GM13977 (cell line): ENCODE results near the gene GIMD1.
A peak's percentile ranks its signal among the peaks of the same experiment; 100 is the strongest.

Experiments used
- DNase-seq: peaks from one replicate; pipeline ENCODE4 v3.0.0; 2012; ENCODE audit warnings: low spot score
- in situ Hi-C: fragments of 300-500 bp; cut with MboI; formaldehyde crosslinking; loops from one replicate; pipeline ENCODE4 v1.12.0; 2022; ENCODE audit warnings: low sequenced_read_pairs, low pct_unique_long_range_greater_than_20kb, mixed read lengths, inconsistent platforms; ENCODE audit not compliant: unreplicated experiment
- TF ChIP-seq, protein P1 (sequence below): IDR thresholded peaks from 2 replicates; pipeline ENCODE4 v1.5.1; 2012; ENCODE audit warnings: mild to moderate bottlenecking, control low read depth; ENCODE audit not compliant: insufficient read depth; ENCODE audit errors: extremely low read depth, missing control alignments

GIMD1 gene

DNA sequence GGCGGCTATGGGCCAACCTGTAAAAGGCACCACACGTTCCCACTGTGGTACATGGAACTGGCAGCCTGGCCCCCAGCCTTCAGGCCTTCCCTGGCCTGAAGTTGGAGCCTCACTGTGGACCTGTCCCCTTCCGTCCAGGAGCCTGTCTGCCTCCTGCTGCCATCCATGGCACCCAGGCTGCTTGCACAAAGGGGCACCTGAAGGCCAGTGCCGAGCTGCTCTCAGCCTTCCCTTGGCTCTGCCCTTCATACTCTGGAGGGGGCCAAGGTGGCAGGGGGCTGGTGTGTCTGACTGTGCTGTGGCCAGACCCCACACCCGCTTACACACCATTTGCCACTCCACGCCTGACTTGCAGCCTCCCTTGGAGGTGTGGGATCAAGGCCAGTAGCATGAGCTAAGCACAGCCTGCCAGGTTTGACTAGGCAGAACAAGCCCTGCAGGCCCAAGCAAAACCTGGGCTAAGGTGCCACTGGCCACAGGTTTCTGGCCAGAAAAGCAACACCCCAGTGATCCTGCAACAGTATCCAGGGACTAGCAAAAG is 17.3 kb upstream of the GIMD1 start:
- TF ChIP-seq, protein P1, sequence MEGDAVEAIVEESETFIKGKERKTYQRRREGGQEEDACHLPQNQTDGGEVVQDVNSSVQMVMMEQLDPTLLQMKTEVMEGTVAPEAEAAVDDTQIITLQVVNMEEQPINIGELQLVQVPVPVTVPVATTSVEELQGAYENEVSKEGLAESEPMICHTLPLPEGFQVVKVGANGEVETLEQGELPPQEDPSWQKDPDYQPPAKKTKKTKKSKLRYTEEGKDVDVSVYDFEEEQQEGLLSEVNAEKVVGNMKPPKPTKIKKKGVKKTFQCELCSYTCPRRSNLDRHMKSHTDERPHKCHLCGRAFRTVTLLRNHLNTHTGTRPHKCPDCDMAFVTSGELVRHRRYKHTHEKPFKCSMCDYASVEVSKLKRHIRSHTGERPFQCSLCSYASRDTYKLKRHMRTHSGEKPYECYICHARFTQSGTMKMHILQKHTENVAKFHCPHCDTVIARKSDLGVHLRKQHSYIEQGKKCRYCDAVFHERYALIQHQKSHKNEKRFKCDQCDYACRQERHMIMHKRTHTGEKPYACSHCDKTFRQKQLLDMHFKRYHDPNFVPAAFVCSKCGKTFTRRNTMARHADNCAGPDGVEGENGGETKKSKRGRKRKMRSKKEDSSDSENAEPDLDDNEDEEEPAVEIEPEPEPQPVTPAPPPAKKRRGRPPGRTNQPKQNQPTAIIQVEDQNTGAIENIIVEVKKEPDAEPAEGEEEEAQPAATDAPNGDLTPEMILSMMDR, result no peak
- no peak for DNase-seq
- in situ Hi-C loops, result no loop called here

DNA sequence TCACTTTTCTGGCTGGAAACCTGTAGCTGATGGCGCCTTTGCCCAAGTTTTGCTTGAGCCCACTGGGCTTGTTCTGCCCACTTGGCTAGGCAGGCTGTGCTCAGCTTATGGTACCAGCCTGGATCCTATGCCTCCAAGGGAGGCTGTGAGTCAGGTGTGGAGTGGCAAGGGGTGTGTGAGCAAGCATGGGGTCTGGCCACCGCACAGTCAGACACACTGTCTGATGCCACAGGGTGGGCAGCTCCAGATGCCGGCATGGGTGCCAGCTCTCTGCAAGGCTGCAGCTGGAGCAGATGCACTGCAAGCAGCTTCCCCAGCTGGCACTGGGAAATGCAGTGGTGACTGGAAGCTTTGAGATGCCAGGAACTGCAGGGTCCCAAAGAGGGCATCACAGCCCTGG is 16.3 kb upstream of the GIMD1 start:
- DNase-seq, result no peak
- in situ Hi-C loops, result no loop called here
- TF ChIP-seq, protein P1, result no peak

DNA sequence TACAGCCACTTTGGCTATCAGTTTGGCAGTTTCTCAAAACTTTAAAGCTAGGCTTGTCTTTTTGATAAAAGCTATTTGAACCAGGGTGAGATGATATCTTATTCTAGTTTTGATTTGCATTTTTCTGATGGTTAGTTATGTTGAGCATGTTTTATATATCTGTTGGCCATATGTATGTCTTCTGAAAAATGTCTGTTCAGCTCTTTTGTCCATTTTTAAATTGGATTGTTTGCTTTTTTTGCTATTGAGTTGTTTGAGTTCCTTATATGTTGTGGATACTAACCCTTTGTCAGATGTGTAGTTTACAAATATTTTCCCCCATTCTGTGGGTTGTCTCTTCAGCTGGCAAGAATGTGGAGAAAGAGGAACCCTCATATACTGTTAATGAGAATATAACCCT is 11.6 kb upstream of the GIMD1 start:
- TF ChIP-seq, protein P1, result no peak
- in situ Hi-C loops, result no loop called here
- no peak for DNase-seq

DNA sequence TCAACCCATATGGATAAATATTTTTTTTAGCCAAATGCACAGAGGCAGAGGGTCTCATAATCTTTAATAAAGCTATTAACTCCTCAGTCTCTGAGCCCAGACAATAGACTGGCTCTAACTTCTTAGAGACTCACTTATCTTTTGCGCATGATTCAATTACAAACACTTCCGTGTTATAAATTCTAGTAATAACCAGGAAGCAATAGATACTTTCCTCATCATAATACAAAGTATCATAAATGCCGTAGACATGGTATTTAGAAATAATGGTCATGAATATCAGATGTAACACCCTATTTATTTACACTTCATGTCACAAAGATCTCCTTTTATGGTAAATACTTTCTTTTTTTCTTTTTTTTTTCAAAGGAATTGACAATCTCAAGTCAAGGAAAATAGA is 4.4 kb upstream of the GIMD1 start:
- DNase-seq, result no peak
- TF ChIP-seq, protein P1, result no peak
- in situ Hi-C loops, result no loop called here

DNA sequence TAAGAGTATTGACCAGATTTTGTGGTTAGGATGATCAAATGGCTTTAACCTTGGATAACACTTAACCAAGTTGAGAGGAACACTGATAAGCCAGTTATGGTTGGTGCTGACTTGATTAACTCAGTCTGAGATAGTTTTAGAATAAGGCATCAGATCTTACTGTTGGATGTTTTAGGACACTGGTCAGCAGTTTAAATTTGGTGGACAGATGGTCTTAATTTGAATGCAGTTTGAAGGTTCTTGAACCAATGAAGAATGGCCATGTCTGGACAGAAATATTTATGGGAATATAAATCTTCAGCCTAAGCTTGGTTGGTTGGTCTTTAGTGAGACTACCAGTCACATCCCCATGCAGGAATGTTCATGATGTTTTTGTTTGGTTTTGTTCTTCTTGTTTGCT is 2.6 kb upstream of the GIMD1 start:
- in situ Hi-C loops, result no loop called here
- TF ChIP-seq, protein P1, result no peak
- DNase-seq, result no peak

DNA sequence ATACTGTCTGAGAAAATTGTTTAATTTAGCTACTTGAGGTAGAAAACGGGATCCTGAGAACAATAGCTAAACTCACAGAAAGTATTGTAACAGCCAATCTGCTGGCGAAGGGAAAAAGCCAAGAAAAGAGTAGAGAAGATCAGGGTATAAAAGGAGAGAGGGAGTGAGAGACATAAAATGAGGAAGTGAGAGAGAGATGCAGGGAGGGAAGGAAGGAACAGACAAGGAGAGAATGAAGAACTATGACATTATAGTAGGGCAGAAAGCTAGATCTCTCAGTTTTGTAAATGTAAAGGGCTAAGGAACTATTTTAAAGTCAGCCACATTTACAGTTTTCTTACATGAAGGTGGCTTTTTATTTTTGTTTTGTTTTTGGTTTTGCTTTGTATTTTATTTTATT is 1.6 kb upstream of the GIMD1 start:
- in situ Hi-C loops, result no loop called here
- TF ChIP-seq, protein P1, result no peak
- DNase-seq, result no peak

DNA sequence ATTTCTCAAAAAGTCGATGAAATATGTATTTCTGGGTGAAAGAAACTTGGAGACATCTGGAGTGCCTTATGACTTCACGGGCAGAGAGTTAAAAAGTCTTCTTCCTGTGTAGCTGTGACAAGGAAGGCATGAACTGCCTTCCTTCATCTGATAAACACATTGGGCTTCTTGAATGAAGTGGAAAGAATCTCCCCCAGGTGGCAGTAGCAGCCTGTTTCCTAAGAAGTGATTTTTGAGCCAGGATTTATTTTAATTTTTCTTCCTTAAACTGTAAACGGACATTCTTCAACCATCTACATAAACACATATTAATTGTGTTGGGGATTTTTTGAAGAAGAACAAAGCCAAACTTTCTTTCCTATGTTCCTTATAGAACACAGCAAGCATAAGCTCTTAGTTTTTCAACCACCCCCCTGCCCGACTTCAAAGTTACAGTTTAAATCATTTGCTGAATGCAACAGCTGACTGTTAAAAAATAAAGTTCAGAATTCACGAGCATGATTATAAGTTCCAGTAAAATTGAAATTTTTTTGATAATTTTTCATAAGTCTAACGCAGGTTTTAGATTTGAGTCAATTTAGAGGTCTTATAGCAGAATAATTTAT is 980 bp upstream of the GIMD1 start:
- in situ Hi-C loops, result no loop called here
- peak; percentile 15 for DNase-seq
- TF ChIP-seq, protein P1, result peak; percentile 61
